GM21515 (cell line): ENCODE measurements around the gene MARCHF6.
"Not testable (repeated sequence)": the region's sequence is repeated elsewhere in the genome, so short reads cannot be mapped to it uniquely, and the experiment has no call there.

Experiments used
- ATAC-seq: cut with Tn5 transposase; IDR thresholded peaks from one replicate; pipeline ENCODE4 v1.9.1; 2021; ENCODE audit not compliant: unreplicated experiment

MARCHF6 gene

DNA sequence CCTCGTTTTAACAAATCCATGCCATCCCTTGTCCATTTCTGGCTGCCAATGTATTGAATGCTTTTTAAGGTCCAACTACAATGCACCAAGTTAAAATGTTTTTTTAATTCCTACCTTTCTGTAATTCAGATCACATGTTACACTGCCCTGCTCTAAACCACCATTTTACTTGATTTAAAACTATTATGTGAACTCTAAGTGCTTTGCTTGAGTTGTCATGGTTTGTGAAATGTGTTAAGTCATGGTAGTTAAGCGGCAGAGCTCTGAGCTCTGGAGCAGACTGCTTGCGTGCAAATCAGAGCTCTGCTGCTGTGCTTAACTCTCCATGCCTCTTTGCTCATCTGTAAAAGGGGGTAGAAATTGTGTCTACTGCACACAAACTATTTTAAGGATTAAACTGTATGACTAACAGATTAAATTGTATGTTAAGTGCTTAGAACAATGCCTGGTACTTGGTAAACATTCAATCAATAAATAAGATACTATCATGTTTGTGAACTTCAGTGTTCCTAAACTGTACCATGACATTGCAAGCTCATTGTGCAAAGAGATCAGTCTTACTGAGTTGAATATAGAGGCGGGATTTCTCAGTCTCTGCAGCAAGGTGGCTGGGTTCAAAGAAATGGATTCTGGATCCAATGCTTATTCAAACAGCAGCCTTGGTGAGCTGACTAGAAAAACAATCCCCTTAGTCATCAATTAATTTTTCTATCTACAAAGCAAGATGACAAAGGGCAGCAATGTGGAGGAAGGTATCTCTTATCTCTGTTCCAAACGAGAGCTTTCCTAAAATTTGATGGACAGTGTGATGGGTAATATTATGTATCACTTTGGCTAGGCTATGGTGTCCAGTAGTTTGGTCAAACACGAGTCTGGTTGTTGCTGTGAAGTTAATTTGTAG lies 29.7 kb upstream of the MARCHF6 start:
- ATAC-seq = no peak

- ATAC-seq = no peak
Measured at GRCh38 chr5:10324518-10325370, 28.8 kb upstream of the MARCHF6 start.

DNA sequence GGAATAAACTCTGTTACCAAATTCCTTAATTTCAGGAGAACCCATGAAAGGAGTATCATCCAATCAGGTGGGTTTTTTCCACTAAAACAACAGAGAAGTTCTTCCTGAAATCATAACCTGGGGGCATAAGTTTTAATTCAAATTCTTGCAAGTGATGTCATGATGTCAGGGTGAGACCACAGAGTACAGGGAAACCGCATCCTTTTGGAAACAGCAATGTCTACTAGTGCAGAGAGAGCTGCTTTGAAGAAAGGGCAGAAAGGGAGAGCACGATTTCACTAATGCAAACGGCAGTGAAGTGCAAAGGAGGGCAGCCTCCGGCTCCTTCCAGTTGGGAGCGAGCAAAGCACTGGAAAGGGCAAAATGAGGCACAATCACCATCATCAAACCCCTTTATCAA lies 25.2 kb upstream of the MARCHF6 start:
- no peak for ATAC-seq

GRCh38 chr5:10329446-10329819 lies 24.1 kb upstream of the MARCHF6 start:
- ATAC-seq = no peak

DNA sequence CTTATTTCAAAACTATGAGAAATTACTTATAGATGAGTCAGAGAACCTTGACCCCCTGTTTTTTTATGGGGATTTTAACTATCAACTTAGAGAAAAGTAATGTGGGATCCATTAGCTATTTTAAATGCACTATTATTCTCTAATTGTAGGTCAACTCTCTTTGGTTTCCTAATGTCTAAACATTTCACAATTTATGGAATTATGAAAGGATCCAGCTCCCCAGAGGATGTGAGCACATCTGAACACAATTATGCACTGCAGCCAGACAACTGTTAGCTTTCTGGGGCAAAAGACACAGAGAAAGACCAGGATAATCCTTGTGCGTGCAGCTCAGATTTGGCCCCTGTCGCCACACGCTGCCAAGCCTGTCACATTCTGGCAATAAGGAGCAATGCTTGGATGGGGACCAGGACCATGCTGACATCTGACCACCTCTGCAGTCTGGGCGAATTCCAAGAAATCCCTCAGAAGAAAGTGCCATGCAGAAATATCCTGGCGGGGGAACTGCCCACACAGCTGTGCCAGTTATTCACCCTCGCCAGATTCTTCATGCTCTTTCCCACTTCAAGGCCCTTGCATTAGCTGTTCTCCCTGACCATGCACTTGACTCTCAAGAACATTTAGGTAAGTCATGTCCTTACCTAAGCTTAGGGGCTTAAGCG lies 23.5 kb upstream of the MARCHF6 start:
- ATAC-seq = no peak

GRCh38 chr5:10330511-10331230 lies 22.8 kb upstream of the MARCHF6 start:
- no peak for ATAC-seq

- no peak for ATAC-seq
Measured at GRCh38 chr5:10331341-10331796, 22.1 kb upstream of the MARCHF6 start.

GRCh38 chr5:10332301-10332700 lies 21.2 kb upstream of the MARCHF6 start:
- no peak for ATAC-seq

- ATAC-seq = no peak
Measured at GRCh38 chr5:10333154-10334006, 20.1 kb upstream of the MARCHF6 start.

DNA sequence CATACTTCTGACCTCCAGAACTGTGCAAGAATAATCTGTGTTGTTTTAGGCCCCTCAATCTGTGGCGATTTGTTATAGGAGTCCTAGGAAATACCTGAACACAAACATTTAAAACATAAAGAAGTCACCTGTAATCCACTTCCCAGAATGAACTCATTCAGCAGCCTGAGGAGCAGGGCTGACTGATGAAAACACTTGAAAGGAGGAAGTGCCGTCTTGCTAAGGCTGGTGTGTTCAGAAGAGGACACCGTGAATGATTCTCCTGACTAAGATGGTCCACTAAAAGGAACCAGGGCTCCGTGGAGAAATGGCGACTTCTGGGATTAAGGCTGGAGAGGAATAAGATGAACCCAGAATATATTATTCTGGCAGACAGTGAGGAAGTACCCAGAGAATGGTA lies 18.7 kb upstream of the MARCHF6 start:
- no peak for ATAC-seq

DNA sequence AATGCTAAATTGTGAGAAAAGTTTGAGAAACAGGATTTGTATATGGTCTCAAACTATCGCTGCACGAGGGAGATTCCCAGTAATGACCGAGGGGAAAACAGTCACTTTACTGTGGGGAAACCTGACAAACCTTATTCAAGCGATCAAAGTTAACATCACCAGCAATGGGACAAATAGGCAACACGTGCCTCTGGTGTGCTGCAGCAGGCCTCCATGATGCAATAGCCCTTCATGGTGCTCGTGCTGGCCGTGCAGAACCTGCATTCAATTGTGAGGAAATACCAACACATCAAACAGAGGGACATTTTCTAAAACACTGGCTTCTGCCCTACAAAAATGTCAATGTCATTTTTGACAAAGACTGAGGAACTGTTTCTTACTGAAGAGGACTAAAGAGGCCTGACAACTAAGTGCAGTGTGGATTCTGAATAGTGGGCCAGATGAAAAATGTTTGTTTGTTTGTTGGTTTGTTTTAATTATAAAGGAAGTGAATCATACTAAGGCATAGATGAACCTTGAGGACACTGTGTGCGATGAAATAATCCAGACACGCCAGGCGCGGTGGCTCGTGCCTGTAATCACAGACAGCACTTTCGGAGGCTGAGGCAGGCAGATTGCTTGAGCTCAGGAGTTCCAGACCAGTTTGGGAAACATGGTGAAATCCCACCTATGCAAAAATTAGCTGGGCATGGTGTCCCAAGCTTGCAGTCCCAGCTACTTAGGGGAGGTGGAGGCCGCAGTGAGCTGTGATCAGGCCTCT lies 17.6 kb upstream of the MARCHF6 start:
- no peak for ATAC-seq

DNA sequence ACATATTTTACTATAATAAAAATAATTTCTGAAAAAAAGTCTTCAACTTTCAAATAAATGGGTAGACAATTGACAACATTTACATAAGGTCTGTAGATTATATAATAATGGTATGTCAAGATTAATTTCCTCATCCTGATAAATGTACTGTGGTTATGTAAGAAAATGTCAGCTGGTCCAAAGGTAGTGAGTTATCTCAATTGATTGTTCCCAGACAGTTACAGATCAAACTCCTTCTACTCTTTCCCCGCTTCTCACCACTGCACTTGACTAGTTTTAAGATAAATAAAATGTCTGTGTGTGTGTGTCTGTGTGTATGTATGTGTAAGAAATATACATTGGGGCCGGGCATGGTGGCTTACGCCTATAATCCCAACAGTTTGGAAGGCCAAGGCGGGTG lies 16.4 kb upstream of the MARCHF6 start:
- ATAC-seq = no peak

GRCh38 chr5:10337986-10338385 lies 15.5 kb upstream of the MARCHF6 start:
- no peak for ATAC-seq

DNA sequence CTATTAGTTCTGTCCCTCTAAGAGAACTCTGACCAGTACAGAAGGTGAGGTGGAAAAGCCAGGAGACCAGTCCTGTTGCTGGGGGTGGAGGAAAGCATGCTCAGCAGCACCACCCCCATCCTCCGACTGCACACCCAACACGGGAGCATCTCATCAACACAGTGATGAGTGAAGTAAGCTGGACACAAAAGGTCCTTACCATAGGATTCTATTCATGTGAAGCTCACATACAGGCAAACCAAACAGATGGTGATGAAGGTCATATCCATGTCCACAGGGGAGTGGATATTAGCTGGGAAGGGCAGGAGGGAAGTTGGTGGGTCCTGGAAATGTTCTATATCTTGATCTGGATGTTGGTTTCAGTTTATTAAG lies 14.8 kb upstream of the MARCHF6 start:
- no peak for ATAC-seq

GRCh38 chr5:10339058-10339811 lies 14.3 kb upstream of the MARCHF6 start:
- ATAC-seq = no peak

DNA sequence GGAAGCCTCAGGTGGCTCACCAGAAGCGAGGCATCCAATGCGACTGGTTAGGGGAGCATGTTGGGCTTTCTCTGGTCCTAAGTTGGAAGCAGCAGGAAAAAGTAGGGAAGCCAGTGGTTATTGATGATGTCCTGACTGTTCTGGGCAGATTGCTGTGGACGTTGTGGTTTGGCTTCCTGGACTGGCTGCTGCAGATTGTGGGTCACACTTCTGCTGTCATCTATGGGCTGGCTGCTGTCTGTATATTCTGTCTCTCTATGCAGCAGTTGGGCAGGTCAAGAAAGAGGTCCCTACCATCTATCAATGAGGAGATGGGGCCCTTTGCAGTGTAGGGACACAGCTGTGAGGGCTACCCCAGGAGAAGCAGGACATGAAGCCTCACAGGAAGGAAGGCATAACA lies 13.5 kb upstream of the MARCHF6 start:
- ATAC-seq = no peak

GRCh38 chr5:10343486-10343885 lies 10.0 kb upstream of the MARCHF6 start:
- ATAC-seq = no peak

DNA sequence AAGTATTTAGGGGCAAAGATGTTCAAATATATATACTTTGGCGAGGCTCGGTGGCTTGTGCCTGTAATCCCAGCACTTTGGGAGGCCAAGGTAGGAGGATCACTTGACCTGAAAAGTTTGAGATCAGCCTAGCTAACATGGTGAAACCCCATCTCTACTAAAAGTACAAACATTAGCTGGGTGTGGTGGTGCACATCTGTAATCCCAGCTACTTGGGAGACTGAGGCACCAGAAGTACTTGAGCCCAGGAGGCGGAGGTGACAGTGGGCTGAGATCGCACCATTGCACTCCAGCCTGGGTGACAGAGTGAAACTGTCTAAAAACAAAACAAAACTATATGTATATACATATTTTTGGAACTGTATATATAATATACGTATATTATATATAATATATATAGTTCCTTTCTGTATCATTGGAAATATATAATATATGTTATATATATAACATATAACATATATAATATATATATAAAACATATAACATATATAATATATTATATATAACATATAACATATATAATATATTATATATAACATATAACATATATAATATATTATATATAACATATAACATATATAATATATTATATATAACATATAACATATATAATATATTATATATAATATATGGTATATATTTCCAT lies 8.9 kb upstream of the MARCHF6 start:
- ATAC-seq = not testable (repeated sequence)
